ENCODE data around the gene KDM4B. TPM values are rescaled to one million over a fixed set of nuclear protein-coding genes. Genes with fewer than 3 reads are reported as not detected.
A peak's percentile ranks its signal among the peaks of the same experiment; 100 is the strongest.

Gene KDM4B
- total RNA-seq, 1 experiment from 2014 or later = 35.9 TPM

DNA sequence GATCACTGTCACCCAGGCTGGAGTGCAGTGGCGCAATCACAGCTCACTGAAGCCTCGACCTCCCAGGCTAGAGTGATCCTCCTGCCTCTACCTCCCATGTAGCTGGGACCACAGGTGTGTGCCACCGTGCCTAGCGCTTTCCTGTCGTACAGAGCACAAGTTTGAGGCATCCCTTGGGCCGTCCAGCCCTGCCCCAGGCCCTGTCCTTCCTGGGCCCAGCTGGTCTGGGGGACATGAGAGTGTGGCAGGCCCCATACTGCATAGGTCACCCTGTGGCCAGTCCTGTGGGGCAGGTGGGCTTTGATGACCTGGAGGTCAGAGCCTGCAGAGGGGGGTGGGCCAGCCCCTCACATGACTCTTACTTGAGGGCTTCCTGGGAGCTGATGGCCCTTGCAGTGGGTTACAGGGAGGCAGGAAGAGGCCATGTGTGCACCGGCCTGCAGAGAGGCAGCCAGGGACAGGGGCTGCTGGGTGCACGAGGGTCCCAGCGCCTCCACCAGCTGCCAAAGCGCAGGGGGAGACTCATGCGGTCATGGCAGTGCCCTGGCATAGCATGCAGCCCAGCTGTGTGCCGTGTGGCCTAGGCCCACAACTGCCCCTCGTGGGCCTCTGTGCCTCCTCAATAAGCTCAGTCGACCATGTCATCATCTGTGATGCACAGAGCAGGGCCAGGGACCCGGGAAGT lies 61.4 kb downstream of the KDM4B start:
- H4K20me1 ChIP-seq (ENCODE audit: insufficient read depth) = no peaks in the 10 kb centered on the region

More for the DNA sequence above, 61.4 kb downstream of the KDM4B start:
- Histone ChIP-seq H3K27ac (ENCODE audit: low read depth, low read length) (peak overlapping the region; percentile 10; the same call in 1 of the 2 replicates), H3K79me2 (ENCODE audit: insufficient read depth, low read length) (peaks cover 15% of the 10 kb centered on the region; the same call in 1 of the 2 replicates), H3K4me3 (replicated peaks in 1 of 2; ENCODE audit: low read depth in 1 of 2, low read length in 2 of 2) (no peak overlapping the region), H3K36me3 (ENCODE audit: control insufficient read depth in 1 of 2, insufficient read depth in 2 of 2, low read length in 2 of 2) (no peaks in the 10 kb centered on the region; a peak in 1 of 4 replicates), H3K4me1 (ENCODE audit: control insufficient read depth in 1 of 2, insufficient read depth in 2 of 2, low read length in 2 of 2) (peaks cover 3 to 30% of the 10 kb centered on the region in 2 experiments), H3K9me2 (ENCODE audit: insufficient read depth) (no peaks in the 10 kb centered on the region), H3K9ac (ENCODE audit: low read length) (no peak overlapping the region), H3K9me3 (ENCODE audit: control insufficient read depth in 1 of 2, insufficient read depth in 1 of 2, low read depth in 1 of 2, low read length in 2 of 2) (no peaks in the 10 kb centered on the region), H2AFZ (ENCODE audit: low read depth, low read length, poor library complexity, severe bottlenecking) (no peak overlapping the region), H3K27me3 (ENCODE audit: insufficient read depth, low read length) (no peaks in the 10 kb centered on the region), H3K4me2 (ENCODE audit: low read length) (no peak overlapping the region)
- DNase-seq (ENCODE audit: low read depth, low spot score) (no peak), ATAC-seq (no peak)
- TF ChIP-seq POLR2A (IDR thresholded peaks at IDR 0.05; ENCODE audit: borderline replicate concordance, extremely low read depth, insufficient read depth, insufficient read length) (no peak), FOSL1 (IDR thresholded peaks at IDR 0.05; ENCODE audit: low read depth) (no peak), ELF1 (IDR thresholded peaks at IDR 0.05; ENCODE audit: borderline replicate concordance, low read depth) (no peak), RAD21 (IDR thresholded peaks at IDR 0.05; ENCODE audit: low read depth) (no peak)
- TF ChIP-seq, protein P1, sequence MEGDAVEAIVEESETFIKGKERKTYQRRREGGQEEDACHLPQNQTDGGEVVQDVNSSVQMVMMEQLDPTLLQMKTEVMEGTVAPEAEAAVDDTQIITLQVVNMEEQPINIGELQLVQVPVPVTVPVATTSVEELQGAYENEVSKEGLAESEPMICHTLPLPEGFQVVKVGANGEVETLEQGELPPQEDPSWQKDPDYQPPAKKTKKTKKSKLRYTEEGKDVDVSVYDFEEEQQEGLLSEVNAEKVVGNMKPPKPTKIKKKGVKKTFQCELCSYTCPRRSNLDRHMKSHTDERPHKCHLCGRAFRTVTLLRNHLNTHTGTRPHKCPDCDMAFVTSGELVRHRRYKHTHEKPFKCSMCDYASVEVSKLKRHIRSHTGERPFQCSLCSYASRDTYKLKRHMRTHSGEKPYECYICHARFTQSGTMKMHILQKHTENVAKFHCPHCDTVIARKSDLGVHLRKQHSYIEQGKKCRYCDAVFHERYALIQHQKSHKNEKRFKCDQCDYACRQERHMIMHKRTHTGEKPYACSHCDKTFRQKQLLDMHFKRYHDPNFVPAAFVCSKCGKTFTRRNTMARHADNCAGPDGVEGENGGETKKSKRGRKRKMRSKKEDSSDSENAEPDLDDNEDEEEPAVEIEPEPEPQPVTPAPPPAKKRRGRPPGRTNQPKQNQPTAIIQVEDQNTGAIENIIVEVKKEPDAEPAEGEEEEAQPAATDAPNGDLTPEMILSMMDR (IDR thresholded peaks at IDR 0.05 in 2 of 3, conservative IDR thresholded peaks at IDR 0.05 in 1 of 3; ENCODE audit: borderline replicate concordance in 1 of 3, insufficient read depth in 1 of 3, low read depth in 2 of 3, low read length in 2 of 3) = no peak
- TF ChIP-seq, protein P2, sequence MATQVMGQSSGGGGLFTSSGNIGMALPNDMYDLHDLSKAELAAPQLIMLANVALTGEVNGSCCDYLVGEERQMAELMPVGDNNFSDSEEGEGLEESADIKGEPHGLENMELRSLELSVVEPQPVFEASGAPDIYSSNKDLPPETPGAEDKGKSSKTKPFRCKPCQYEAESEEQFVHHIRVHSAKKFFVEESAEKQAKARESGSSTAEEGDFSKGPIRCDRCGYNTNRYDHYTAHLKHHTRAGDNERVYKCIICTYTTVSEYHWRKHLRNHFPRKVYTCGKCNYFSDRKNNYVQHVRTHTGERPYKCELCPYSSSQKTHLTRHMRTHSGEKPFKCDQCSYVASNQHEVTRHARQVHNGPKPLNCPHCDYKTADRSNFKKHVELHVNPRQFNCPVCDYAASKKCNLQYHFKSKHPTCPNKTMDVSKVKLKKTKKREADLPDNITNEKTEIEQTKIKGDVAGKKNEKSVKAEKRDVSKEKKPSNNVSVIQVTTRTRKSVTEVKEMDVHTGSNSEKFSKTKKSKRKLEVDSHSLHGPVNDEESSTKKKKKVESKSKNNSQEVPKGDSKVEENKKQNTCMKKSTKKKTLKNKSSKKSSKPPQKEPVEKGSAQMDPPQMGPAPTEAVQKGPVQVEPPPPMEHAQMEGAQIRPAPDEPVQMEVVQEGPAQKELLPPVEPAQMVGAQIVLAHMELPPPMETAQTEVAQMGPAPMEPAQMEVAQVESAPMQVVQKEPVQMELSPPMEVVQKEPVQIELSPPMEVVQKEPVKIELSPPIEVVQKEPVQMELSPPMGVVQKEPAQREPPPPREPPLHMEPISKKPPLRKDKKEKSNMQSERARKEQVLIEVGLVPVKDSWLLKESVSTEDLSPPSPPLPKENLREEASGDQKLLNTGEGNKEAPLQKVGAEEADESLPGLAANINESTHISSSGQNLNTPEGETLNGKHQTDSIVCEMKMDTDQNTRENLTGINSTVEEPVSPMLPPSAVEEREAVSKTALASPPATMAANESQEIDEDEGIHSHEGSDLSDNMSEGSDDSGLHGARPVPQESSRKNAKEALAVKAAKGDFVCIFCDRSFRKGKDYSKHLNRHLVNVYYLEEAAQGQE (IDR thresholded peaks at IDR 0.05; ENCODE audit: low read depth) = no peak
- ChIA-PET POLR2A (interaction anchor here (1.6 kb wide), 1 partner anchor 225 kb away, joined by 3 read pairs; no protein-coding TSS in a partner anchor), RAD21 (ENCODE audit: low non-redundant PET in 1 of 2, low total read pairs in 2 of 2, uncharacterized antibody in 2 of 2, unreplicated experiment in 2 of 2) (interaction anchor here in 1 of 2 experiments (1.0 to 2.4 kb wide), 3 partner anchors 28 to 221 kb away, joined by 3 to 40 read pairs (median 5); no protein-coding TSS in a partner anchor), CTCF (interaction anchor here (0.9 to 3.9 kb wide), 10 partner anchors 16 to 239 kb away, joined by 3 to 117 read pairs (median 4); partner anchors contain the start of genes FEM1A and PLIN3)
- BruUV-seq (replicated peaks) = no TSS peak
- intact Hi-C loops (cut with micrococcal nuclease) = loop anchor here (5.0 to 10.0 kb wide), 2 partner anchors 115 to 298 kb away; no protein-coding TSS in a partner anchor

Data from HCT116 (cell line).